ENCODE data around the gene YEATS2.

YEATS2 gene

GRCh38 chr3:183827809-183828537 lies 130.4 kb downstream of the YEATS2 start:
- Histone ChIP-seq H3K4me3 (ENCODE audit: low read length) (no peak overlapping the region), H3K27ac (ENCODE audit: low read length) (no peak overlapping the region), H3K9me3 (ENCODE audit: control insufficient read depth, low read depth, low read length) (no peaks in the 10 kb centered on the region), H3K27me3 (ENCODE audit: control insufficient read depth, insufficient read depth, low read length) (peaks cover 11% of the 10 kb centered on the region), H3K4me1 (ENCODE audit: control insufficient read depth, low read depth, low read length) (peaks cover 3% of the 10 kb centered on the region), H3K36me3 (ENCODE audit: control insufficient read depth, low read depth, low read length) (peaks cover 15% of the 10 kb centered on the region), H3K9ac (ENCODE audit: low read length) (no peak overlapping the region)

- Histone ChIP-seq H3K27ac (ENCODE audit: low read length) (no peak overlapping the region), H3K27me3 (ENCODE audit: control insufficient read depth, insufficient read depth, low read length) (peaks cover 11% of the 10 kb centered on the region), H3K9ac (ENCODE audit: low read length) (no peak overlapping the region), H3K36me3 (ENCODE audit: control insufficient read depth, low read depth, low read length) (peaks cover 20% of the 10 kb centered on the region), H3K4me3 (ENCODE audit: low read length) (no peak overlapping the region), H3K4me1 (ENCODE audit: control insufficient read depth, low read depth, low read length) (peaks cover 3% of the 10 kb centered on the region), H3K9me3 (ENCODE audit: control insufficient read depth, low read depth, low read length) (no peaks in the 10 kb centered on the region)
Measured at GRCh38 chr3:183828538-183828870, 130.9 kb downstream of the YEATS2 start.

GRCh38 chr3:183829466-183829865 lies 131.9 kb downstream of the YEATS2 start:
- no peak overlapping the region for H3K4me3 ChIP-seq (ENCODE audit: low read length)
- H3K27ac ChIP-seq (ENCODE audit: low read length), result no peak overlapping the region
- peaks cover under 1% of the 10 kb centered on the region for H3K4me1 ChIP-seq (ENCODE audit: control insufficient read depth, low read depth, low read length)
- peaks cover 25% of the 10 kb centered on the region for H3K36me3 ChIP-seq (ENCODE audit: control insufficient read depth, low read depth, low read length)
- H3K9ac ChIP-seq (ENCODE audit: low read length), result no peak overlapping the region
- H3K27me3 ChIP-seq (ENCODE audit: control insufficient read depth, insufficient read depth, low read length), result peaks cover 2% of the 10 kb centered on the region
- H3K9me3 ChIP-seq (ENCODE audit: control insufficient read depth, low read depth, low read length), result no peaks in the 10 kb centered on the region

- no peak overlapping the region for H3K27ac ChIP-seq (ENCODE audit: low read length)
- peaks cover 27% of the 10 kb centered on the region for H3K36me3 ChIP-seq (ENCODE audit: control insufficient read depth, low read depth, low read length)
- H3K4me1 ChIP-seq (ENCODE audit: control insufficient read depth, low read depth, low read length), result no peaks in the 10 kb centered on the region
- no peaks in the 10 kb centered on the region for H3K9me3 ChIP-seq (ENCODE audit: control insufficient read depth, low read depth, low read length)
- no peaks in the 10 kb centered on the region for H3K27me3 ChIP-seq (ENCODE audit: control insufficient read depth, insufficient read depth, low read length)
- no peak overlapping the region for H3K9ac ChIP-seq (ENCODE audit: low read length)
- H3K4me3 ChIP-seq (ENCODE audit: low read length), result no peak overlapping the region
Measured at GRCh38 chr3:183830187-183830586, 132.6 kb downstream of the YEATS2 start.

- Histone ChIP-seq H3K9me3 (ENCODE audit: control insufficient read depth, low read depth, low read length) (no peaks in the 10 kb centered on the region), H3K27ac (ENCODE audit: low read length) (no peak overlapping the region), H3K4me3 (ENCODE audit: low read length) (no peak overlapping the region), H3K36me3 (ENCODE audit: control insufficient read depth, low read depth, low read length) (peaks cover 38% of the 10 kb centered on the region), H3K27me3 (ENCODE audit: control insufficient read depth, insufficient read depth, low read length) (no peaks in the 10 kb centered on the region), H3K4me1 (ENCODE audit: control insufficient read depth, low read depth, low read length) (no peaks in the 10 kb centered on the region), H3K9ac (ENCODE audit: low read length) (no peak overlapping the region)
Measured at GRCh38 chr3:183833516-183833915, 135.9 kb downstream of the YEATS2 start.

- no peaks in the 10 kb centered on the region for H3K4me1 ChIP-seq (ENCODE audit: control insufficient read depth, low read depth, low read length)
- no peak overlapping the region for H3K27ac ChIP-seq (ENCODE audit: low read length)
- H3K27me3 ChIP-seq (ENCODE audit: control insufficient read depth, insufficient read depth, low read length), result no peaks in the 10 kb centered on the region
- H3K9me3 ChIP-seq (ENCODE audit: control insufficient read depth, low read depth, low read length), result no peaks in the 10 kb centered on the region
- no peak overlapping the region for H3K9ac ChIP-seq (ENCODE audit: low read length)
- peaks cover 57% of the 10 kb centered on the region for H3K36me3 ChIP-seq (ENCODE audit: control insufficient read depth, low read depth, low read length)
- no peak overlapping the region for H3K4me3 ChIP-seq (ENCODE audit: low read length)
Measured at GRCh38 chr3:183837390-183837789, 139.8 kb downstream of the YEATS2 start.

- Histone ChIP-seq H3K27ac (ENCODE audit: low read length) (no peak overlapping the region), H3K9ac (ENCODE audit: low read length) (no peak overlapping the region), H3K4me3 (ENCODE audit: low read length) (no peak overlapping the region), H3K36me3 (ENCODE audit: control insufficient read depth, low read depth, low read length) (peaks cover 54% of the 10 kb centered on the region), H3K4me1 (ENCODE audit: control insufficient read depth, low read depth, low read length) (no peaks in the 10 kb centered on the region), H3K9me3 (ENCODE audit: control insufficient read depth, low read depth, low read length) (no peaks in the 10 kb centered on the region), H3K27me3 (ENCODE audit: control insufficient read depth, insufficient read depth, low read length) (no peaks in the 10 kb centered on the region)
Measured at GRCh38 chr3:183837894-183838293, 140.3 kb downstream of the YEATS2 start.

- no peak overlapping the region for H3K9ac ChIP-seq (ENCODE audit: low read length)
- H3K36me3 ChIP-seq (ENCODE audit: control insufficient read depth, low read depth, low read length), result peaks cover 54% of the 10 kb centered on the region
- no peak overlapping the region for H3K4me3 ChIP-seq (ENCODE audit: low read length)
Measured at GRCh38 chr3:183839751-183840150, 142.2 kb downstream of the YEATS2 start.

GRCh38 chr3:183844606-183845005 lies 147.0 kb downstream of the YEATS2 start:
- H3K4me3 ChIP-seq (ENCODE audit: low read length), result no peak overlapping the region
- peaks cover 64% of the 10 kb centered on the region for H3K36me3 ChIP-seq (ENCODE audit: control insufficient read depth, low read depth, low read length)
- no peaks in the 10 kb centered on the region for H3K9me3 ChIP-seq (ENCODE audit: control insufficient read depth, low read depth, low read length)
- H3K4me1 ChIP-seq (ENCODE audit: control insufficient read depth, low read depth, low read length), result no peaks in the 10 kb centered on the region
- H3K27ac ChIP-seq (ENCODE audit: low read length), result no peak overlapping the region
- no peak overlapping the region for H3K9ac ChIP-seq (ENCODE audit: low read length)
- no peaks in the 10 kb centered on the region for H3K27me3 ChIP-seq (ENCODE audit: control insufficient read depth, insufficient read depth, low read length)

More at GRCh38 chr3:183839751-183840150, 142.2 kb downstream of the YEATS2 start:
- no peaks in the 10 kb centered on the region for H3K27me3 ChIP-seq (ENCODE audit: control insufficient read depth, insufficient read depth, low read length)
- no peaks in the 10 kb centered on the region for H3K4me1 ChIP-seq (ENCODE audit: control insufficient read depth, low read depth, low read length)
- no peak overlapping the region for H3K27ac ChIP-seq (ENCODE audit: low read length)
- H3K9me3 ChIP-seq (ENCODE audit: control insufficient read depth, low read depth, low read length), result no peaks in the 10 kb centered on the region

GRCh38 chr3:183845090-183845489 lies 147.5 kb downstream of the YEATS2 start:
- Histone ChIP-seq H3K27ac (ENCODE audit: low read length) (no peak overlapping the region), H3K9me3 (ENCODE audit: control insufficient read depth, low read depth, low read length) (no peaks in the 10 kb centered on the region), H3K4me1 (ENCODE audit: control insufficient read depth, low read depth, low read length) (no peaks in the 10 kb centered on the region), H3K9ac (ENCODE audit: low read length) (no peak overlapping the region), H3K27me3 (ENCODE audit: control insufficient read depth, insufficient read depth, low read length) (no peaks in the 10 kb centered on the region), H3K36me3 (ENCODE audit: control insufficient read depth, low read depth, low read length) (peaks cover 61% of the 10 kb centered on the region), H3K4me3 (ENCODE audit: low read length) (no peak overlapping the region)

GRCh38 chr3:183845608-183846288 lies 148.2 kb downstream of the YEATS2 start:
- Histone ChIP-seq H3K27ac (ENCODE audit: low read length) (no peak overlapping the region), H3K36me3 (ENCODE audit: control insufficient read depth, low read depth, low read length) (peaks cover 62% of the 10 kb centered on the region)

More at GRCh38 chr3:183845608-183846288, 148.2 kb downstream of the YEATS2 start:
- no peak overlapping the region for H3K4me3 ChIP-seq (ENCODE audit: low read length)
- H3K27me3 ChIP-seq (ENCODE audit: control insufficient read depth, insufficient read depth, low read length), result no peaks in the 10 kb centered on the region
- no peaks in the 10 kb centered on the region for H3K4me1 ChIP-seq (ENCODE audit: control insufficient read depth, low read depth, low read length)
- no peaks in the 10 kb centered on the region for H3K9me3 ChIP-seq (ENCODE audit: control insufficient read depth, low read depth, low read length)
- H3K9ac ChIP-seq (ENCODE audit: low read length), result no peak overlapping the region

Measured in iPS-18a (cell line).